Gastrocnemius medialis (tissue), 4 donors: ENCODE measurements around the gene MSRB3. TPM values are rescaled to one million over a fixed set of nuclear protein-coding genes. Genes with fewer than 3 reads are reported as not detected.

Experiments
- ATAC-seq, 2 donors: fragments of 150-250 bp; one replicate each; pipeline ENCODE4 v1.9.1; 2016
- DNase-seq, 2 donors: peaks; one replicate each; pipeline ENCODE4 v3.0.0-alpha.2; 2019
- H3K27ac ChIP-seq, 4 donors: fragments of 200-600 bp; sonication (generic); 1 replicate in 1 of 4; 2 replicates in 3 of 4; pipeline ENCODE4 v1.5.1; 2016 to 2018; ENCODE audit warnings: mild to moderate bottlenecking in 2 of 4, moderate library complexity in 1 of 4
- H3K27me3 ChIP-seq, 3 donors: fragments of 200-600 bp; sonication (generic) in 2 of 3; 1 replicate in 1 of 3; 2 replicates in 2 of 3; pipeline versions ENCODE4 v1.5.1 to v1.6.0; 2016 to 2019; ENCODE audit warnings: mild to moderate bottlenecking in 1 of 3, moderate library complexity in 1 of 3
- H3K36me3 ChIP-seq, 2 donors: fragments of 200-600 bp; sonication (generic) in 1 of 2; one replicate each; pipeline ENCODE4 v1.5.1; 2017 to 2018
- H3K4me1 ChIP-seq, 2 donors: fragments of 200-600 bp; sonication (generic) in 1 of 2; one replicate each; pipeline ENCODE4 v1.5.1; 2016 to 2017; ENCODE audit warnings: mild to moderate bottlenecking in 2 of 2
- H3K4me3 ChIP-seq, 4 donors: fragments of 200-600 bp; sonication (generic) in 3 of 4; 1 replicate in 1 of 4; 2 replicates in 3 of 4; pipeline ENCODE4 v1.5.1; 2016 to 2019; ENCODE audit warnings: mild to moderate bottlenecking in 2 of 4
- H3K9me3 ChIP-seq, 3 donors: fragments of 200-600 bp; sonication (generic) in 2 of 3; 1 replicate in 1 of 3; 2 replicates in 2 of 3; pipeline ENCODE4 v1.5.1; 2016 to 2019
- CTCF ChIP-seq, 5 experiments: fragments of 450-650 bp in 3 of 5; fragments of 200-600 bp in 2 of 5; sonication (generic) in 2 of 5; IDR thresholded peaks in 4 of 5; conservative IDR thresholded peaks in 1 of 5; 1 replicate in 4 of 5; 2 replicates in 1 of 5; pipeline ENCODE4 v1.5.1; 2016 to 2019; ENCODE audit warnings: antibody characterized with exemption in 5 of 5, mild to moderate bottlenecking in 3 of 5, moderate library complexity in 3 of 5
- POLR2A ChIP-seq, 2 donors: fragments of 450-650 bp; IDR thresholded peaks; one replicate each; pipeline ENCODE4 v1.6.1; 2017; ENCODE audit warnings: antibody characterized with exemption in 2 of 2, mild to moderate bottlenecking in 2 of 2, moderate library complexity in 2 of 2
- in situ Hi-C, 4 donors: fragments of 200-750 bp; cut with MboI; loops; one replicate each; pipeline versions ENCODE4 v1.15.0 to v1.8.0; 2017; ENCODE audit warnings: low sequenced_read_pairs in 4 of 4
- intact Hi-C: fragments of 100-400 bp; cut with DNase I; formaldehyde crosslinking; loops from one replicate; pipeline ENCODE4 v1.15.1; 2023; ENCODE audit warnings: low total_unique reads
- total RNA-seq, 4 donors: library from RNA; depleted of rRNA; stranded (reverse); fragments of >200 nt; gene quantifications; one replicate each; pipeline versions ENCODE4 v1.1.0 to v1.2.3, GENCODE V29; 2016

The MSRB3 gene
- total RNA-seq, 4 donors from 2014 or later: 29.0 to 59.0 (median 47.3) TPM

GRCh38 chr12:65409726-65410125 is 131.2 kb downstream of the MSRB3 start:
- no peak overlapping the region for H3K27ac ChIP-seq
- no peaks in the 10 kb centered on the region for H3K9me3 ChIP-seq
- in situ Hi-C loops: no loop called here
- peaks cover 0 to 2% of the 10 kb centered on the region in 2 donors for H3K36me3 ChIP-seq
- TF ChIP-seq CTCF (IDR thresholded peaks at IDR 0.05 in 4 of 5, conservative IDR thresholded peaks at IDR 0.05 in 1 of 5): no peak
- TF ChIP-seq POLR2A (IDR thresholded peaks at IDR 0.05): no peak
- no peak for DNase-seq
- no peak overlapping the region for H3K4me3 ChIP-seq
- ATAC-seq: no peak
- H3K27me3 ChIP-seq: no peaks in the 10 kb centered on the region
- H3K4me1 ChIP-seq: peaks cover 3 to 7% of the 10 kb centered on the region in 2 donors
- intact Hi-C loops: no loop called here

DNA sequence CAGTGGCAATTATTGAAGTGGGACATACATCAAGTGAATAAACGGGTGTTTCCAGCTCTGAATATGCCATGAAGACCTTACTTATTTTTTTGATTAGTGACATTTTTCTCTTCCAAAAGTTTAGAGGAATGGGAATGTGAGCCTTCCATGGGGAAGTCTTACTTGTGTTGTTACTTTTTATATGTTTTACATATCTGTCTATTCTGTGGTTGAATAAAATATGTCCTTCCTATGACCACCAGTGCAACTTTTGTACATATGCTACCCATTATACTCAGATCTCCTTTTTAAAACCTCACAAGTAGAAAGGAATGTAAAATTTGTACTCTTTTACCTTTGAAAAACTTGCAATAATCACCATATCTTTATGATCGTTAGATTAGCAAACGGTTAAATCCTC is 132.7 kb downstream of the MSRB3 start:
- Histone ChIP-seq H3K9me3 (no peaks in the 10 kb centered on the region), H3K36me3 (no peaks in the 10 kb centered on the region), H3K4me3 (no peak overlapping the region), H3K27me3 (no peaks in the 10 kb centered on the region), H3K4me1 (peaks cover 3 to 7% of the 10 kb centered on the region in 2 donors), H3K27ac (no peak overlapping the region)
- DNase-seq (no peak), ATAC-seq (no peak)
- in situ Hi-C loops: no loop called here
- intact Hi-C loops: no loop called here
- TF ChIP-seq CTCF (IDR thresholded peaks at IDR 0.05 in 4 of 5, conservative IDR thresholded peaks at IDR 0.05 in 1 of 5) (no peak), POLR2A (IDR thresholded peaks at IDR 0.05) (no peak)

GRCh38 chr12:65414526-65414925 is 136.0 kb downstream of the MSRB3 start:
- no peak overlapping the region for H3K27ac ChIP-seq
- ATAC-seq (no peak), DNase-seq (no peak)
- H3K36me3 ChIP-seq: peaks cover 0 to 9% of the 10 kb centered on the region in 2 donors
- in situ Hi-C loops (no loop called here), intact Hi-C loops (no loop called here)
- no peaks in the 10 kb centered on the region for H3K9me3 ChIP-seq
- TF ChIP-seq POLR2A (IDR thresholded peaks at IDR 0.05) (no peak), CTCF (IDR thresholded peaks at IDR 0.05 in 4 of 5, conservative IDR thresholded peaks at IDR 0.05 in 1 of 5) (no peak)
- H3K27me3 ChIP-seq: no peaks in the 10 kb centered on the region
- no peak overlapping the region for H3K4me3 ChIP-seq
- peaks cover 3 to 7% of the 10 kb centered on the region in 2 donors for H3K4me1 ChIP-seq

GRCh38 chr12:65415826-65416225 is 137.3 kb downstream of the MSRB3 start:
- in situ Hi-C loops (no loop called here), intact Hi-C loops (no loop called here)

More at GRCh38 chr12:65415826-65416225, 137.3 kb downstream of the MSRB3 start:
- DNase-seq (no peak), ATAC-seq (no peak)
- H3K4me1 ChIP-seq: no peaks in the 10 kb centered on the region
- H3K27me3 ChIP-seq: no peaks in the 10 kb centered on the region
- no peak overlapping the region for H3K27ac ChIP-seq
- peaks cover 0 to 15% of the 10 kb centered on the region in 2 donors for H3K36me3 ChIP-seq
- TF ChIP-seq CTCF (IDR thresholded peaks at IDR 0.05 in 4 of 5, conservative IDR thresholded peaks at IDR 0.05 in 1 of 5) (no peak), POLR2A (IDR thresholded peaks at IDR 0.05) (no peak)
- H3K9me3 ChIP-seq: peaks cover 0 to under 1% (median 0%) of the 10 kb centered on the region in 3 donors
- H3K4me3 ChIP-seq: no peak overlapping the region
